HPDE6-E6E7 (cell line): ENCODE results near the gene THBS2.
"Not testable (repeated sequence)": the region's sequence is repeated elsewhere in the genome, so short reads cannot be mapped to it uniquely, and the experiment has no call there.

ENCODE experiments used
- DNase-seq: peaks from one replicate; pipeline ENCODE4 v3.0.0; 2011; ENCODE audit warnings: missing footprints; ENCODE audit errors: extremely low spot score

THBS2 gene

DNA sequence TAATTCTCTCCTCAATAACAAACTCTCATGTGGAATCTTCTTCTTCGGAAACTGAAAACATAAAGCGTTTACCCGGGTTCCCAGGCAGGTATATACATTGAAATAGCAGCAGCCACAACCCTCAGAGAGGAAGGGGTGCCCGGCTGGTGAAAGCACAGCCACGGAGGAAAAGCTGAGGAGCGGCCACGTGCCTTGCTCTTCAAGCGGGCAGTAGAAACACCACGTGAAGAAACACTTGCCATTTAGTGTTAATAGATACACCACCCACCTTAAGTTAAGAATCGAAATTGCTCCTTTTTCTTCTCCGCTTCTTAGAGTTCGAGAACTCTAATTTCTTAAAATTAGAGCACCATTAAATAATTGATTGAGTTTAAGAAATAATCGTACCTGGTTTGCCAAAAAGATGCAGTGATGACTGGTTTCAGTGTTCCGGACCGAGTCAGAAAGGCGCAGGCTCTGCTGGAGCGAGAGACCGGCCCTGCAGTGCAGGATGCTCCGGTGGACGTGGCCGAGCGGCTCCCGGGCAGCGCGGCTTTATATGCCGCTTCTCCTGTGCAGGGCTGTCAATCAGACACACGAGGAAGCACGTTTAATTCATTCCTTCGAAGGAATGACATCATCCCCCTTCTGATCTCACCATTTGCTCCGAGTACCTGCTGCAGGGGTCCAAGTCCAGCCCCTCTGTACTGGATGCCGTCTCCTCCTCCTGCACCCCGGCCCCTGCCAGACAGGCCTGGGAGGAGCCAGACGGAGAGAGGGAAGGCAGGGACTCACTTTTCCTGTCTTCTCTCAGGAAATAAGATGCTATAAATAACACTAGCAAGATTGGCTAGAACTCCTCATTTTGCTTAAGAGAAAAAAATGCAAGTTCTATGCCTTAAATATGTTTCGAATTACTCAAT, at the start of gene THBS2:
THBS2 (minus strand) TSS at position 510 of the 902 bp plus-strand sequence. CDS start 3,062 bp downstream, outside the sequence.
- peak; percentile 71 for DNase-seq

DNA sequence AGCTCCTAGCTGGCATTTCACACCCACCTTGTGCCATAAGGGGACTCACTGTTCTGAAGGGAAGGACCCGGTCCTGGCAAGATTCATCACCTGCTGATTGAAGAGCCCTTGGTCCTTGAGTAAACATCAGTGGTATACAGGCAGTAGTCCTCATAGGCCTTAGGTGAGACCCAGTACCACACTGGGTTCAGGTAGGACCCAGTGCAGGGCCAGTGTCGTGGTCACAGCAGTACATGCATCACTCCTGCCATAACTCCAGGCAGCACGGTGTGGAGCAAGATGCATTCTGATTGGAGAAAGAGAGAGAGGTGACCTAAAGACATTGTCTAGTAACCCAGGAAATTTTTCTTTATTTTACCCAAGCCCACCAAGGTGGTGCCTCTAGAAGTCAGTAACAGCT, 49.1 kb upstream of the THBS2 start:
- no peak for DNase-seq

DNA sequence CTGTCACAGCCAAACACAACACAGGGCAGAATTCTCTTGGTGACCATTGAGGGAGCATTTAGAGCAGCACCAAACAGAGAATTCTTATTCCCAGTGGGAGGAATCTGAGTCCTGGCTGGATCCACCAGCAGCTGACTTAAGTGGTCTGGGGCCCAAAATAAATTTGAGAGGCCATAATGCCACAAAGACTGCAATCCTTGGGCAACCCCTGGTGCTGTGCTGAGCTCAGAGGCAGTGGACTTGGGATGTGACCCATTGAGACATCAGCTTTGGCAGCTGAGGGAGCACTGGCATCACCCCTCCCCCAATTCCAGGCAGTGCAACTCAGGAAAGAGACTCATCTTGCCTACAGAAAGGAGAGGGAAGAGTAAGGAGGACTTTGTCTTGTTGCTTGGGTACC, 48.6 kb upstream of the THBS2 start:
- DNase-seq, result no peak

DNA sequence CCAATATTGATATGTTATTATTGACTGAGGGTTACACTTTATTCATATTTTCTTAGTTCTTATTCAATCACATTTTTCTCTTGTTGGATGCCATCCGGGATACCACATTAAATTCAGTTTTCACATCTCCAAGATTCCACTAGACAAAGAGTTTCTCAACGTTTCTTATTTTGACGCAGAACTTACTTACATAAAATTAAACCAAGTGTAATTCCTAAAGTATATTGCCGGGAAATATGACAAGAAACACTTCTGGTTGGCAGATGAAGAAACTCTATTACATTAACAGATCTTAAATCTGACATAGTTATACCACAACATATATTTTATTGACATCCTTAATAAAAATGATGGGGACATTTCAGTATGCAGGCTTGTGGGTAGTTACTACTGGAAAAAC, 47.3 kb upstream of the THBS2 start:
- DNase-seq, result no peak

DNA sequence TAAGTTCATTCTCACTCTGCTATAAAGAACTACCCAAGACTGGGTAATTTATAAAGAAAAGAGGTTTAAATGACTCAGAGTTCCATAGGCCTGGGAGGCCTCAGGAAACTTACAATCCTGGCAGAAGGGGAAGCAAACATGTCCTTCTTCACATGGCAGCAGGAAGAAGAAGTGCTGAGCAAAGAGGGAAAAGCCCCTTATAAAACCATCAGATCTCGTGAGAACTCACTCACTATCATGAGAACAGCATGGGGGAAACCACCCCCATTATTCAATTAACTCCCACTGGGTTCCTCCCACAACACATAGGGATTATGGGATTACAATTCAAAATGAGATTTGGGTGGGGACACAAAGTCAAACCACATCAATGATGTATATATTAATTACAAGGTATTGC, 45.0 kb upstream of the THBS2 start:
- DNase-seq, result not testable (repeated sequence)

DNA sequence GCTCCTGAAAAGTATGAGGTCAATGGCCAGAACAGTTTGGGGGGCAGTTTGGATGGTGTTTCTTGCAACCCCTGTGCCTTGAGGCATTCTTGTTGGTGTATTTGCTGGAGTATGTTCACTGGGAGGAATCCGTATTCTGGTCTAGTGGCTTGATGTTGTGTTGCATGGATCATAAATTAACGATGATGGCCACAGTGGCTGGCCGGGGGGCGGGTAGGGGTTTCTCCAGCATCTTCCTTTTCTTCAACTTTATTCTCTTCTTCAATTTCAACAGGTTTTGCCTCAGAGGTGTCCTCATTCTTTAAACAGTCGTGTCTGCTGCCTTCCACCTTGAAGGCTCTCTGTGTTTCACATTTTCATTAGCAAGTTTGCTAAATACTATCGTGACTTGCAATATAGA, 43.0 kb upstream of the THBS2 start:
- no peak for DNase-seq

DNA sequence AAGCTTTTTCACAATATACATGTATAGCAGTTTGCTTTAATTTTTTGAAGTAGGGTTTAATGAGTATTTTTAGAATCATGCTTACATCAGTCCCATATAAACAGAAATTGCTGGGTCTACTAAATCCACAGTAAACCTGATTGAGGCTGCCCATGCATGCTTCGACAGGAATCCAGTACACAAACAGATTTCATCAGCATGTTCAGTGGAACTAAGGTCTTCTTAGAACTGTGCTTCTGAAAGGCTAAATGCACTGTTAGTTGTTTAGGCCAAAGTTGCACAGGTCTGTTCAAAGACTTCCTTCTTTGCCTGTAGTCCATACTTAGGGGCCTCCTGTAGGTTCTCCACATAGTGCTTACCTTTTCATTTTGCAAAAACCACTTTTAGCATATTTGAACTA, 42.5 kb upstream of the THBS2 start:
- DNase-seq, result peak; percentile 31

DNA sequence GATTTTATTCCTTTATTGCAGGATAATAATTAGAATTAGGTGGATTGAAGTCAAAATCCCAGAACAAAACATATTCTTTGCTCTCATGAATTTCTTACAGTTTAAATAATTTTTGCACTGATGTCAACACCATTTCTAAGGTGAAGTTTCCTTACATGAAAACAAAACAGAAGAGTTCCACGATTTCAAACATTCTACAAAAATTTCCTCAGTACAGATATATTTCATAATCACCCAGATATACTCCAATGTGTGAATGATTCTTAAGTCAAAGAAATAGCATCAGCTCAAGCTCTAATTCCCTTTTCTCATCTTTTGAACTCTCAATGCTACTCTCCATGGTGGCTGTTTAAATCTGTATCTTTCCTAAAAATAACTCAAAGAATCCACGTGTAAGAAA, 39.5 kb upstream of the THBS2 start:
- DNase-seq, result no peak

DNA sequence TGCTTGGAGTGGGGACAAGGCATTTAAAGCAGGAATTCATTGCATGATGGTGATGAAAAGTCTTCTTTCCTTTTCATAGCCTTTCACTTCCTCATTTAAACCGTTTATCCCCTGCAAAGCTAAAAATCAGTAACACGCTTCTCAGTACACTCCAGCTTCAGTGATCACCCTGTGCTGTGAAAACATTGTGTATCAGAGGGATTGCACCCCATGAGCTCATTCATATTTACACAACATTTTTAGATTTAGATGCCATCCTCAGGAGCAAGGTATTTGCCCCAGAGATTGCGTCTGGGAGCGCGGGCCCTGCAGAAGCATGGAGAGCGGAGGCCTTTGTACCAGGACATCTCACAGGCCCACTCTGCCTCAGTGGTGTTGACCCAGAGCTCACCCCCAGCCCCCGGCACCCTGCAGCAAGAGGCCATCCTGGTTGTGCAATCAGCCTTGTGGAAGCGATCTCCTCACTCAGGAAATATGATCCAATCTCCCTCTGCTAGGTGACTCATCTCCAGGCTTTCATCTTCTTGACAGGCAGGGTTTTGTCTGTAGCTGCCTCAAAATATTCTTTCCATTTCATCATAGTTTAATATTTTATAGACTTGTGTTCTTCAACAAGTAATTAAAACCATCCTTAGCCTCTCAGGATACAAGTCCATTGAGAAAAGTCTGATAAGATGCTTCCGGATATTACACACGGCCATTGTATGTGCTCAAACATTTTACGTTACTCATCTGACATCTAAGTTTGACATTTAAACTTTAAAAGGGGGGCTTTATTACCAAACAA, 38.9 kb upstream of the THBS2 start:
- DNase-seq, result peak; percentile 77

DNA sequence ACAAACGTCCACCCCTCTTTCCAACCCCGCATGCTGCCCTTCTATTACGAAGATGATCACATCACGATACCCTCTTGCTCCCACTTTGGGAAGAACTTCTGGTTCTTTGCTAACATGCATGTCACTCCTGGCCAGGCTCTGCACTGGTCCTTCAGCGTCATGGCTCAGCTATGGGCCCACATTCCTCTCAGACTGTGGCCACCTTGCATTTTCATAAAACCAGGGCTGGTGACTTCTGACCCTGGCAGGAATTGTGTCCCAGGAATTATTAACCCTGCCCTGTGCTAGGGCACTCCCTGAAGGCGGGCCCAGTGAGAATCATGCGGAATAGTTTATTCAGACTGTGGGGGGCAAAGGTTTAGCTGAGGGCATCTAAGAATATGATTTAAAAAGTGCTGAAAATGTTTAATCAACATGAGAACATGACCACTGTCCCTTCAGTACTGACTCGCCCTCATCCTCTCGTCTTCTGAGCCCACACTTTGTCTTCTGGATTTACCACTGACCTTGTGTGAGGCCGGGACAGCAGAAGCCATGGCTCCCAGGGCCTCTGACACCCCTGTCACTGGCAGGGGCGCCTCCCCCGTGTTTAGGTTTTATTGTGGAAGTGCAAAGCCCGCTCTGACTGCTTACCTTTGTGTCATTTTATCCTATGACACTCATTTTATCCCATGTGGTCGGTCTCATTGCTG, 38.1 kb upstream of the THBS2 start:
- no peak for DNase-seq

DNA sequence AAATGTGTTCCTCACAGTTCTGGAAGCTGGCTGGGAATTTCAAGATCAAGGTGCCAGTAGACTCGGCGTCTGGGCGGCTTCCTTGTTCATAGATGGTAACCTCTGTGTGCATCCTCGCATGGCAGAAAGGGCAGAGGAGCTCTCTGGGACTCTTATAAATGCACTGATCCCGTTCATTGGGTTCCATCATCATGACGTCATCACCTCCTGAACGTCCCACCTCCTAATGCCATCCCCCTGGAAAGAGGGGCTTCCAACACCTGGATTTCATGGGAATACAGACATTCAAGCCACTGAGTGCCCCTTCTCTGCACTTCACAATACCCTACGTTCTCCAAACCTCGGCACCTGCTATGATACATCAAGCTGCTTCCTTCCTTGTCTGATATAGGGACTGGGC, 37.5 kb upstream of the THBS2 start:
- no peak for DNase-seq

DNA sequence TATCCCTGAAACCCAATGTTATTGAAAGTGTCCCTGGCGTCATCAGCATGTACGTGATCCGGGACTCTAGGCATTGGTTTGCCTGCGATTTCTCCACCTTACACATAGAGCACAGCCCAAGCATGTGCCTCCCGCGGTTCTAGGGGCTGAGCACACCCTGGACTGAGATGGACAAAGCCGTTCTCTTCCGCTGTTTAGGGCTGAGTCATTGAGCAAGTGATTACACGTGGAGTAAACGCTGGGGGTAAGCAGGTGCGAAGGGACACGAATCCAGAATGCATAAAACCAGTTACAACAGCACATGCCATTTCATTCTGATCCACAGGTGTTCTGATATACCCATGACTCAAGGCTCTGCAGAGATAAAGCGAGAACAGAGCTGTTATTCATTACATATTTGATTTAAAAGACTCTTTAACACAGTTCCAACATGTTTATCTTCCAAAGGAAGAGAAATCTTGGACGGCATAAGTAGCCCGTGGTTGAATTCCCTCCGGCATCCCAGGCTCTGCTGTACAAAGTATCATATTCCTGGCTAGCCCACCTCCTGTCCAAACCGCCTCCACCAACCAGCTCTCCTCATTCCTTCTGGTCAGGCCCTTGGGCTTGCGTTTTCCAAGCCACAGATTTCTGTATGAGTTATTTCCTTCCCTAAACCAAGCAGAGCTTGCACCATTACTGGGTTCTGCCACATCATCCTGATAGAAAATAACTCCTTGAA, 36.1 kb upstream of the THBS2 start:
- peak; percentile 80 for DNase-seq

DNA sequence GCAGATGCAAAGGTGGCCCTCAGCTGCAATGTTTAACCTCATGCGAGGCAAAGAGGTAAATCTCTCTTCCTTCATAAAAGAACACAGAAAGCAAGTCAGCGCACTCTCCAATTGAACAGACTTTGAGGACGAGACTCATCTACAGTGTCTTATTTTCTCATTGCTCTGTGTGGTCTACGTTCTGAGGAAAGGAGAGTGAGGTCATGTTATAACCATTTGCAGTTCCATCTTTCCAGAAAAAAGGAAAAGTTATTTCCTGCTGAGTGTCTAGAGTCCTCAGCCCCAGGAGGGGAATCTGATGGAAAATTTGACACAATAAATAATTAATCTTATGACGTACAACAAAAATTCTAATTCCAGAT, 35.6 kb upstream of the THBS2 start:
- DNase-seq, result no peak

DNA sequence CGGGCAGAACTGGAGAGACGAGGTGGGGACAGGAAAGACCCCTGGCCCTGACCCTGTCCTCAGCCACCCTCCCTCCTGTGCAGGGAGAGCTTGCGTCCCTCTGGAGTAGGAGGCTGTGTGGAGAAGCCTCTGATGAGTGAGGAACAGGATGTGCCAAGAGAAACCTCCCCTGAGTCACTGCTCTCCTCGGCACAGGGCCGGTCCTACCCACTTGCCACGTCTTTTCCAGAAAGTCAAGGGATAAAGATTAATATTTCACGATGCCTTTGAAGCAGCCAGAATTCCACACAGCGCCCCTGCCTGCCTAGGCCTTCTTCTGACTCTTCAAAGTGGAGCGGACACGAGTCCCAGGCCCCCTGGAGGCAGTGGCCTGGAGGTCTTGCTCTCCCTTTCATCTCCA, 34.9 kb upstream of the THBS2 start:
- DNase-seq, result no peak

DNA sequence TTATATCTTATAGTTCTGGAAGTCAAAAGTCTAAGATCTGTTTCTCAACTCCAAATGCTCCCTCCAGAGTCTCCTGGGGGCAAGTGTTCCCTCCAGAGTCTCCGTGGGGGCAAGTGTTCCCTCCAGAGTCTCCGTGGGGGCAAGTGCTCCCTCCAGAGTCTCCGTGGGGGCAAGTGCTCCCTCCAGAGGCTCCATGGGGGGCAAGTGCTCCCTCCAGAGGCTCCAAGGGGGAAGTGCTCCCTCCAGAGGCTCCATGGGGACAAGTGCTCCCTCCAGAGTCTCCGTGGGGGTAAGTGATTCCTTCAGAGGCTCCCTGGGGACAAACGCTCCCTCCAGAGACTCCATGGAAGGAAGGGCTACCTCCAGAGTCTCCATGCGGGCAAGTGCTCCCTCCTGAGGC, 34.0 kb upstream of the THBS2 start:
- DNase-seq, result no peak

DNA sequence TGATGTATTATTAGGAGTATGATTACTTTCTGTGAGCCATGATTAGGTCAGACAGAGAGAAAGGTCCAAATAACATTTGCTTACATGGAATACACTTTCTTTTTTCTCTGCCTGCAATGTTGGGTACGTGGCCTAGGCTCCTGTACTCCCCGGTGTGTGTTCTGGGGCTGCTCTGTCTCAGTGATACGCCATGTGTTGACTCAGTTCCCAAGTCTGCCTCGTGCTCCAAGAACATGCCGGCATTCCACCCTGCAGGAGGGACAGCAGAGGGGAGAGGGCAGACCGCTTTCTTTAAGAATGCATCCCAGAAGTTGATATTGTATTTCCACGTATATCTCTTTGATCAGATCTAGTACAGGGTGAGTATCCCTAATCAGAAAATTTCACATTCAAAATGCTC, 33.3 kb upstream of the THBS2 start:
- DNase-seq, result no peak

DNA sequence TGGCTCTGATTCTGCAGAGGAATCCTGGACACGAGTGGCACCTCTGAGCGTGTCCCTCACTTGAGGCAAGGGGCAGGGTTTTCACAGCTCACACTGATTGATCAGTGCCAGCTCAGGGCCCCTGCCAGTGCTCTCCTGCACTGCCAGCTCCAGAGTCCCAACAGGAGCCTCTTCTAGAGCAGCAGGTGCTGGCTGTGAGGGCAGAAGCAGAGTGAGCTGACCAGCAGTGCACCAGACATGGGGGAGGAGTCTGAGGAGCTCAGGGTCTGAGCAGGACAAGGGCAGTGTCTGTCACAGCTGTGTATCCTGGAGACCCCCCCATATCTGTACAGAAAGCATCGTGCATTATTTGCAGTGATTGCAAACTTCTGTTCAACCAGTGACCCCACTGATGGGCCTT, 31.5 kb upstream of the THBS2 start:
- no peak for DNase-seq

DNA sequence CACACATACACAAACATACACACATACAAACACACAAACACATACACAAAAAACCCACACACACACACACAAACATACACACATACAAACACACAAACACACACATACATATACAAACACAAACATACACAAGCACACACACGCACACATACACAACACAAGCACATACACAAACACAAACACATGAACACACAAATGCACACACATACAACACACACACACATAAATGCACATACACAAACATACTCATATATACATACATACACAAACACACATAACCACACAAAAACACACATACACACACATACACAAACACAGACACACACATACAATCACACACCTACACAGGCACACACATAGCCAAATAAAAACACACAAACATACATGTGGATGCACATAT, 30.3 kb upstream of the THBS2 start:
- DNase-seq, result no peak

DNA sequence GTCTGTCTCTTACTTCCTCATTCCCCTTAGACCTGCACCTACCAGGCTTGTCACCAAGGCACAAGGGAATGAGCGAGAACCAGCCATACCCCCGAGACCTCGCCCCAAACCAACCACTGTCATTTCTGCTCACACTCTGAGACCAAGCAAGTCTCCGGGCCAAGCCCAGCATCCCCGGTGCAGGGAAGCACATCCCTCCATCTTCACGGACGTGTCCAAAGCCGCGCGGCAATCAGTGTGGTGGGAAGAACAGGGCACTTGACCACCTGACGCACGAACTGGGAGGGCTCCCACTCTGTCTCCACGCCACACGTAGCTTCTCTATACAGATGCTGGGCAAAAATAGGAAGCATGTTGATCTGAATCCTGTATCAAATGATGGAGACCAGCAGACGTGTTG, 28.4 kb upstream of the THBS2 start:
- no peak for DNase-seq

DNA sequence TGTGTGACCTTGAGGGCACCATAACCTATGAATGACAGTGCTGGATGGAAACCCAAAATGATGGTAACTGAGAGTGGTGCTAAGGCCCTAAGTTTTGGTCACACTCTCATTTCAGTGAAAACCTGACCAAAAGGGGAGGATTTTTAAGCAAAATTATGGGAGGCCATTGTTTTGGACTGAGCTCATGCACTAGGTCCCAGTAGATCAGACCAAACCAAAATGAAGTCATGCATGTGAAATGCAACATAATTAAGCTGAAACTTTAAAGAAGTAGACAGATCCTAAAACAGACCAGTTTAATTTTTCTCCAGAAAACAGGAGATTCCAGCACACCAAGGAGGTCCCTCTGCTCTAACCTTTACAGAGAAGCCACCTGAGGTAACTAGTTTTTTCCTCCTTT, 24.0 kb upstream of the THBS2 start:
- no peak for DNase-seq

DNA sequence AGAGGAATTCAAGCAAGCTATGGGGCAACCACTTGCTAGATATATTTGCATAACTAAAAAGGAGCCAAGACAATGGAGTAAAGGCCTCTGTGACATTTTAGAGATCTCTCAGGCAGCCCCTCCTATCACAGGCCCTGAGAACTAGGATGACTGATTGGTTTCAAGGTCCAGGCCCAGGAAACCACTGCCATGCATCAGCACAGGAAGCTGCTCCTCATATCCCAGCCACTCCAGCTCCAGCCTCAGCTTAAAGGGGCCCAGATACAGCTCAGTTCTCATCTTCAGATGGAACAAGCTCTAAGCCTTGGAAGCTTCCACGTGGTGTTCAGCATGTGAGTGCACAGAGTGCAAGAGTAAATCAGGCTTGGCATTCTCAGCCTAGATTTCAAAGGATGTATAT, 21.1 kb upstream of the THBS2 start:
- no peak for DNase-seq

DNA sequence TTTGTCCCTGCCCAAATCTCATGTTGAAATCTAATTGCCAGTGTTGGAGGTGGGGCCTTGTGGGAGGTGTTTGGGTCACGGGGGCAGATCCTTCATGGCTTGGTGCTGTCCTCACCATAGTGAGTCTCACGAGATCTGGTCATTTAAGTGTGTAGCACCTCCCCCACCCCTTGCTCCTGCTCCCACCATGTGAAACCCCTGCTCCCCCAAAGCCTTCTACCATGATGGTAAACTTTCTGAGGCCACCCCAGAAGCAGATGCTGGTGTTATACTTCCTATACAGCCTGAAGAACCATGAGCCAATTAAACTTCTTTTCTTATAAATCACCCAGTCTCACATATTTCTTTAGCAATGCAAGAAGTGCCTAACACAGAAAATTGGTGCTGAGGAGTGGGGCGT, 19.9 kb upstream of the THBS2 start:
- no peak for DNase-seq
